H9 (cell line): ENCODE data around the gene GOLT1A. TPM values are rescaled to one million over a fixed set of nuclear protein-coding genes. Genes with fewer than 3 reads are reported as not detected.

ENCODE experiments used
- DNase-seq: peaks from one replicate; pipeline ENCODE4 v3.0.0-alpha.2; 2017
- H2AFZ ChIP-seq: one replicate; pipeline ENCODE4 v1.6.1; 2013; ENCODE audit warnings: mild to moderate bottlenecking, low read length, control low read depth, moderate library complexity
- H2AK5ac ChIP-seq: 2 replicates; pipeline ENCODE4 v1.6.1; 2013; ENCODE audit warnings: low read length, control low read depth, mixed read lengths; ENCODE audit not compliant: insufficient read length
- H2BK120ac ChIP-seq: one replicate; pipeline ENCODE4 v1.6.1; 2013; ENCODE audit warnings: low read depth, mild to moderate bottlenecking, low read length, control low read depth, inconsistent platforms; ENCODE audit not compliant: poor library complexity, severe bottlenecking
- H2BK12ac ChIP-seq: 2 replicates; pipeline ENCODE4 v1.6.1; 2013; ENCODE audit warnings: low read length, control low read depth, mixed read lengths, low read depth; ENCODE audit not compliant: insufficient read length
- H2BK15ac ChIP-seq: 2 replicates; pipeline ENCODE4 v1.6.1; 2013; ENCODE audit warnings: low read depth, low read length, control low read depth
- H2BK20ac ChIP-seq: one replicate; pipeline ENCODE4 v1.6.1; 2013; ENCODE audit warnings: low read depth, mild to moderate bottlenecking, low read length, control low read depth, inconsistent platforms; ENCODE audit not compliant: poor library complexity, severe bottlenecking
- H2BK5ac ChIP-seq: 2 replicates; pipeline ENCODE4 v1.6.1; 2013; ENCODE audit warnings: low read length, control low read depth, mixed read lengths; ENCODE audit not compliant: insufficient read length
- H3K14ac ChIP-seq: 2 replicates; pipeline ENCODE4 v1.6.1; 2013; ENCODE audit warnings: low read length, control low read depth; ENCODE audit not compliant: insufficient read depth
- H3K18ac ChIP-seq: 2 replicates; pipeline ENCODE4 v1.6.1; 2013; ENCODE audit warnings: low read depth, mild to moderate bottlenecking, mixed read lengths, low read length, control low read depth; ENCODE audit not compliant: insufficient read length
- H3K23ac ChIP-seq: 2 replicates; pipeline ENCODE4 v1.6.1; 2013; ENCODE audit warnings: low read length, control low read depth, mixed read lengths, low read depth; ENCODE audit not compliant: insufficient read length
- H3K23me2 ChIP-seq: 2 replicates; pipeline ENCODE4 v1.6.1; 2013; ENCODE audit warnings: low read depth, mild to moderate bottlenecking, mixed read lengths, low read length, control low read depth; ENCODE audit not compliant: insufficient read length, poor library complexity, severe bottlenecking
- H3K27ac ChIP-seq: 2 replicates; pipeline ENCODE4 v1.5.1; 2013; ENCODE audit warnings: low read length, control low read depth, mixed read lengths, low read depth; ENCODE audit not compliant: insufficient read length
- H3K27me3 ChIP-seq: 2 replicates; pipeline ENCODE4 v1.6.1; 2013; ENCODE audit warnings: low read length, control low read depth, inconsistent platforms; ENCODE audit not compliant: insufficient read depth
- H3K4ac ChIP-seq: 2 replicates; pipeline ENCODE4 v1.6.1; 2013; ENCODE audit warnings: low read depth, mild to moderate bottlenecking, control low read depth, inconsistent platforms, low read length, moderate library complexity
- H3K4me1 ChIP-seq: 2 replicates; pipeline ENCODE4 v1.6.1; 2013; ENCODE audit warnings: low read length, control low read depth, inconsistent platforms; ENCODE audit not compliant: insufficient read depth
- H3K4me2 ChIP-seq: 2 replicates; pipeline ENCODE4 v1.6.1; 2013; ENCODE audit warnings: low read length, control low read depth, mixed read lengths; ENCODE audit not compliant: insufficient read length, insufficient read depth
- H3K56ac ChIP-seq: 2 replicates; pipeline ENCODE4 v1.6.1; 2013; ENCODE audit warnings: low read depth, mild to moderate bottlenecking, mixed read lengths, low read length, control low read depth; ENCODE audit not compliant: insufficient read length
- H3K79me1 ChIP-seq: 2 replicates; pipeline ENCODE4 v1.6.1; 2013; ENCODE audit warnings: low read depth, mild to moderate bottlenecking, moderate library complexity, low read length, control low read depth, inconsistent platforms; ENCODE audit not compliant: insufficient read depth, poor library complexity, severe bottlenecking
- H3K79me2 ChIP-seq: 2 replicates; pipeline ENCODE4 v1.6.1; 2013; ENCODE audit warnings: low read length, control low read depth, inconsistent platforms; ENCODE audit not compliant: insufficient read depth
- H3K9ac ChIP-seq: 2 replicates; pipeline ENCODE4 v1.6.1; 2013; ENCODE audit warnings: low read length, control low read depth, mixed read lengths; ENCODE audit not compliant: insufficient read length; ENCODE audit errors: extremely low read depth
- H3K9me3 ChIP-seq: one replicate; pipeline ENCODE4 v1.6.1; 2013; ENCODE audit warnings: low read depth, low read length, inconsistent platforms; ENCODE audit not compliant: control insufficient read depth
- H3T11ph ChIP-seq: one replicate; pipeline ENCODE4 v1.6.1; 2013; ENCODE audit warnings: mild to moderate bottlenecking, low read length, control low read depth, inconsistent platforms
- H4K20me1 ChIP-seq: one replicate; pipeline ENCODE4 v1.6.1; 2013; ENCODE audit not compliant: control insufficient read depth, insufficient read length, insufficient read depth
- H4K5ac ChIP-seq: 2 replicates; pipeline ENCODE4 v1.6.1; 2013; ENCODE audit warnings: low read depth, mild to moderate bottlenecking, mixed read lengths, low read length, control low read depth; ENCODE audit not compliant: insufficient read length
- H4K8ac ChIP-seq: replicated peaks from 2 replicates; pipeline ENCODE4 v1.6.1; 2013; ENCODE audit warnings: low read length, control low read depth, mixed read lengths, low read depth; ENCODE audit not compliant: insufficient read length
- H4K91ac ChIP-seq: 2 replicates; pipeline ENCODE4 v1.6.1; 2013; ENCODE audit warnings: low read depth, mild to moderate bottlenecking, moderate library complexity, mixed read lengths, low read length, control low read depth; ENCODE audit not compliant: insufficient read length
- H3K27ac Mint-ChIP-seq, 3 experiments: 2 replicates in 2 of 3; 3 replicates in 1 of 3; pipeline ENCODE4 v1.8.0; 2020 to 2021; ENCODE audit warnings: mixed read lengths in 3 of 3, mild to moderate bottlenecking in 1 of 3, moderate library complexity in 1 of 3
- H3K27me3 Mint-ChIP-seq: 2 replicates; pipeline ENCODE4 v1.8.0; 2021; ENCODE audit warnings: low read depth, mild to moderate bottlenecking, moderate library complexity, mixed read lengths
- H3K36me3 Mint-ChIP-seq, 3 experiments: 2 replicates in 2 of 3; 3 replicates in 1 of 3; pipeline ENCODE4 v1.8.0; 2020 to 2021; ENCODE audit warnings: low read depth in 3 of 3, mixed read lengths in 3 of 3; ENCODE audit not compliant: insufficient read depth in 1 of 3
- H3K4me1 Mint-ChIP-seq, 2 experiments: 2 replicates each; pipeline ENCODE4 v1.8.0; 2020; ENCODE audit warnings: mixed read lengths in 2 of 2
- H3K4me3 Mint-ChIP-seq, 2 experiments: 2 replicates in 1 of 2; 3 replicates in 1 of 2; pipeline ENCODE4 v1.8.0; 2020 to 2021; ENCODE audit warnings: mild to moderate bottlenecking in 2 of 2, mixed read lengths in 2 of 2, moderate library complexity in 1 of 2
- H3K9me3 Mint-ChIP-seq, 2 experiments: 2 replicates in 1 of 2; 3 replicates in 1 of 2; pipeline ENCODE4 v1.8.0; 2020; ENCODE audit warnings: mild to moderate bottlenecking in 2 of 2, mixed read lengths in 2 of 2, moderate library complexity in 1 of 2
- WGBS: extraction: QIAGEN DNeasy Blood & Tissue Kit; methylation state at CpG from one replicate; pipeline ENCODE4 v1.1.7; 2013; ENCODE audit warnings: missing lambda C conversion rate, low lambda C conversion rate, mixed read lengths; ENCODE audit not compliant: insufficient read length; ENCODE audit errors: extremely low coverage; 5-methylcytosine and 5-hydroxymethylcytosine counted together
- total RNA-seq: library from RNA; stranded (reverse); gene quantifications from 2 replicates; pipeline ENCODE4 v1.2.1, GENCODE V29; 2021
- TF ChIP-seq, protein P1 (sequence below): fragments of 200-600 bp; sonication (generic); conservative IDR thresholded peaks from 3 replicates; pipeline ENCODE4 v1.8.0; 2021; ENCODE audit warnings: antibody characterized with exemption, mild to moderate bottlenecking

Gene GOLT1A
- total RNA-seq, 1 experiment from 2014 or later: 4.2 TPM

DNA sequence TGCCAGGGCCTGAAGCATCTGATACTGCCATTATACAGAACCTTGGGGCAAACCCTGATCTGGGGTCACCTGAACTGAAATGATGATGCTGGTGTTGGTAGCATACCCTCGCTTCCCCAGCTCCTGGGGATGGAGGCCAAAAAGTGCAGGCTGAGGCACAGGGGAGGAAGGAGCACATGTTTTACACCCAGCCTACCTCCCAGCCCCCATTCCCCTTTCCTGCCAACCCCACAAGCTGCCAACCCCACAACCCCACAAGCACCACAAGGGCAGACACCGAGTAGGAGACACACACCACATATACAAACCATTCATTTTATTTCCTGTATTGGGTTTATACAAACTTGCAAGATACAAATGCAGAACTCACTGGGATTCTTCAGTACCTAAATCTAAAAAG lies 4.8 kb upstream of the GOLT1A start:
- H3K9me3 Mint-ChIP-seq: no peaks in the 10 kb centered on the region
- no peak overlapping the region for H3K4me3 Mint-ChIP-seq
- Histone ChIP-seq H3K79me1 (no peaks in the 10 kb centered on the region), H2BK20ac (no peak overlapping the region), H3K23me2 (peaks cover 7% of the 10 kb centered on the region), H3K18ac (no peak overlapping the region), H3K14ac (no peak overlapping the region), H4K5ac (no peak overlapping the region), H3K9me3 (no peaks in the 10 kb centered on the region), H2BK12ac (no peak overlapping the region), H3K27ac (no peak overlapping the region), H3K27me3 (no peaks in the 10 kb centered on the region), H4K91ac (no peak overlapping the region), H3K9ac (no peak overlapping the region), H3K79me2 (no peaks in the 10 kb centered on the region), H2BK5ac (no peak overlapping the region), H4K20me1 (no peaks in the 10 kb centered on the region), H3T11ph (no peak overlapping the region), H2BK15ac (no peak overlapping the region), H2AFZ (no peak overlapping the region), H2BK120ac (no peak overlapping the region), H3K23ac (no peak overlapping the region), H3K56ac (no peak overlapping the region), H2AK5ac (no peak overlapping the region), H4K8ac (no peak overlapping the region), H3K4me1 (peaks cover 3% of the 10 kb centered on the region; the same call in 1 of the 2 replicates), H3K4me2 (no peak overlapping the region), H3K4ac (no peak overlapping the region)
- H3K4me1 Mint-ChIP-seq: peaks cover 8 to 14% of the 10 kb centered on the region in 2 experiments; a peak in 2 of 4 replicates
- TF ChIP-seq, protein P1, sequence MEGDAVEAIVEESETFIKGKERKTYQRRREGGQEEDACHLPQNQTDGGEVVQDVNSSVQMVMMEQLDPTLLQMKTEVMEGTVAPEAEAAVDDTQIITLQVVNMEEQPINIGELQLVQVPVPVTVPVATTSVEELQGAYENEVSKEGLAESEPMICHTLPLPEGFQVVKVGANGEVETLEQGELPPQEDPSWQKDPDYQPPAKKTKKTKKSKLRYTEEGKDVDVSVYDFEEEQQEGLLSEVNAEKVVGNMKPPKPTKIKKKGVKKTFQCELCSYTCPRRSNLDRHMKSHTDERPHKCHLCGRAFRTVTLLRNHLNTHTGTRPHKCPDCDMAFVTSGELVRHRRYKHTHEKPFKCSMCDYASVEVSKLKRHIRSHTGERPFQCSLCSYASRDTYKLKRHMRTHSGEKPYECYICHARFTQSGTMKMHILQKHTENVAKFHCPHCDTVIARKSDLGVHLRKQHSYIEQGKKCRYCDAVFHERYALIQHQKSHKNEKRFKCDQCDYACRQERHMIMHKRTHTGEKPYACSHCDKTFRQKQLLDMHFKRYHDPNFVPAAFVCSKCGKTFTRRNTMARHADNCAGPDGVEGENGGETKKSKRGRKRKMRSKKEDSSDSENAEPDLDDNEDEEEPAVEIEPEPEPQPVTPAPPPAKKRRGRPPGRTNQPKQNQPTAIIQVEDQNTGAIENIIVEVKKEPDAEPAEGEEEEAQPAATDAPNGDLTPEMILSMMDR: no peak
- no peak for DNase-seq
- WGBS: no CpG with 5 or more reads among the region's 2 CpGs
- no peaks in the 10 kb centered on the region; a peak in 1 of 7 replicates for H3K36me3 Mint-ChIP-seq
- peaks cover 6% of the 10 kb centered on the region for H3K27me3 Mint-ChIP-seq
- H3K27ac Mint-ChIP-seq: peak overlapping the region in 1 of 3 experiments; percentile 54; a peak in 1 of 7 replicates
